ENCODE results near the gene CYP19A1. TPM values are rescaled to one million over a fixed set of nuclear protein-coding genes. Genes with fewer than 3 reads are reported as not detected.

The CYP19A1 gene
- total RNA-seq, 1 experiment from 2014 or later = not detected

- Histone ChIP-seq H3K9me3 (ENCODE audit: control insufficient read depth in 1 of 2, insufficient read depth in 1 of 2, low read depth in 1 of 2, low read length in 2 of 2) (no peaks in the 10 kb centered on the region), H3K4me1 (ENCODE audit: control insufficient read depth in 1 of 2, insufficient read depth in 2 of 2, low read length in 2 of 2) (no peaks in the 10 kb centered on the region), H3K27me3 (ENCODE audit: insufficient read depth, low read length) (no peaks in the 10 kb centered on the region), H4K20me1 (ENCODE audit: insufficient read depth) (no peaks in the 10 kb centered on the region), H3K27ac (ENCODE audit: low read depth, low read length) (no peak overlapping the region), H2AFZ (ENCODE audit: low read depth, low read length, poor library complexity, severe bottlenecking) (no peak overlapping the region), H3K9ac (ENCODE audit: low read length) (no peak overlapping the region), H3K36me3 (ENCODE audit: control insufficient read depth in 1 of 2, insufficient read depth in 2 of 2, low read length in 2 of 2) (no peaks in the 10 kb centered on the region), H3K4me3 (replicated peaks in 1 of 2; ENCODE audit: low read depth in 1 of 2, low read length in 2 of 2) (no peak overlapping the region), H3K4me2 (ENCODE audit: low read length) (no peak overlapping the region), H3K79me2 (ENCODE audit: insufficient read depth, low read length) (no peaks in the 10 kb centered on the region), H3K9me2 (ENCODE audit: insufficient read depth) (no peaks in the 10 kb centered on the region)
- POLR2A ChIA-PET = no interaction called here
- DNase-seq (ENCODE audit: low read depth, low spot score) = no peak
- intact Hi-C loops (cut with micrococcal nuclease) = no loop called here
- ATAC-seq = no peak
- TF ChIP-seq TCF7L2 (IDR thresholded peaks at IDR 0.05; ENCODE audit: borderline replicate concordance, extremely low read depth, insufficient read depth, insufficient read length) (no peak), ZFX (IDR thresholded peaks at IDR 0.05) (no peak)
- BruUV-seq (replicated peaks) = no TSS peak
- CTCF ChIA-PET = no interaction called here
- RAD21 ChIA-PET (ENCODE audit: low non-redundant PET in 1 of 2, low total read pairs in 2 of 2, uncharacterized antibody in 2 of 2, unreplicated experiment in 2 of 2) = no interaction called here
These were observed 74.7 kb downstream of the CYP19A1 start for GRCh38 chr15:51263726-51264125.

GRCh38 chr15:51263116-51263515 lies 75.3 kb downstream of the CYP19A1 start:
- no peak for ATAC-seq
- Histone ChIP-seq H4K20me1 (ENCODE audit: insufficient read depth) (no peaks in the 10 kb centered on the region), H3K9ac (ENCODE audit: low read length) (no peak overlapping the region), H3K36me3 (ENCODE audit: control insufficient read depth in 1 of 2, insufficient read depth in 2 of 2, low read length in 2 of 2) (no peaks in the 10 kb centered on the region), H3K4me2 (ENCODE audit: low read length) (no peak overlapping the region), H3K79me2 (ENCODE audit: insufficient read depth, low read length) (no peaks in the 10 kb centered on the region), H3K4me1 (ENCODE audit: control insufficient read depth in 1 of 2, insufficient read depth in 2 of 2, low read length in 2 of 2) (no peaks in the 10 kb centered on the region), H3K9me3 (ENCODE audit: control insufficient read depth in 1 of 2, insufficient read depth in 1 of 2, low read depth in 1 of 2, low read length in 2 of 2) (no peaks in the 10 kb centered on the region), H3K27ac (ENCODE audit: low read depth, low read length) (no peak overlapping the region), H3K4me3 (replicated peaks in 1 of 2; ENCODE audit: low read depth in 1 of 2, low read length in 2 of 2) (no peak overlapping the region), H3K27me3 (ENCODE audit: insufficient read depth, low read length) (no peaks in the 10 kb centered on the region), H3K9me2 (ENCODE audit: insufficient read depth) (no peaks in the 10 kb centered on the region), H2AFZ (ENCODE audit: low read depth, low read length, poor library complexity, severe bottlenecking) (no peak overlapping the region)
- no peak for DNase-seq (ENCODE audit: low read depth, low spot score)
- intact Hi-C loops (cut with micrococcal nuclease) = no loop called here
- ChIA-PET POLR2A (no interaction called here), CTCF (no interaction called here), RAD21 (ENCODE audit: low non-redundant PET in 1 of 2, low total read pairs in 2 of 2, uncharacterized antibody in 2 of 2, unreplicated experiment in 2 of 2) (no interaction called here)
- TF ChIP-seq, protein P1, sequence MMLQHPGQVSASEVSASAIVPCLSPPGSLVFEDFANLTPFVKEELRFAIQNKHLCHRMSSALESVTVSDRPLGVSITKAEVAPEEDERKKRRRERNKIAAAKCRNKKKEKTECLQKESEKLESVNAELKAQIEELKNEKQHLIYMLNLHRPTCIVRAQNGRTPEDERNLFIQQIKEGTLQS (IDR thresholded peaks at IDR 0.05) = no peak
- TF ChIP-seq EGR1 (IDR thresholded peaks at IDR 0.05; ENCODE audit: low read depth) (no peak), YY1 (IDR thresholded peaks at IDR 0.05; ENCODE audit: extremely low read depth, insufficient replicate concordance, low read depth, low read length) (no peak), RAD21 (IDR thresholded peaks at IDR 0.05; ENCODE audit: low read depth) (no peak), CTCF (IDR thresholded peaks at IDR 0.05 in 2 of 3, conservative IDR thresholded peaks at IDR 0.05 in 1 of 3; ENCODE audit: borderline replicate concordance in 1 of 3, insufficient read depth in 1 of 3, low read depth in 2 of 3, low read length in 2 of 3) (no peak), REST (IDR thresholded peaks at IDR 0.05; ENCODE audit: low read depth) (no peak), POLR2A (IDR thresholded peaks at IDR 0.05; ENCODE audit: borderline replicate concordance, extremely low read depth, insufficient read depth, insufficient read length) (no peak), EZH2phosphoT487 (IDR thresholded peaks at IDR 0.05; ENCODE audit: borderline replicate concordance) (no peak), EZH2 (IDR thresholded peaks at IDR 0.05) (no peak), SRF (IDR thresholded peaks at IDR 0.05; ENCODE audit: low read depth) (no peak), ZNF274 (IDR thresholded peaks at IDR 0.05; ENCODE audit: low read depth, low read length) (no peak), TCF7L2 (IDR thresholded peaks at IDR 0.05; ENCODE audit: borderline replicate concordance, extremely low read depth, insufficient read depth, insufficient read length) (no peak), SP1 (IDR thresholded peaks at IDR 0.05; ENCODE audit: low read depth) (no peak)
- TF ChIP-seq, protein P2, sequence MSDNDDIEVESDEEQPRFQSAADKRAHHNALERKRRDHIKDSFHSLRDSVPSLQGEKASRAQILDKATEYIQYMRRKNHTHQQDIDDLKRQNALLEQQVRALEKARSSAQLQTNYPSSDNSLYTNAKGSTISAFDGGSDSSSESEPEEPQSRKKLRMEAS (IDR thresholded peaks at IDR 0.05) = no peak
- no TSS peak for BruUV-seq (replicated peaks)
